Ishikawa (cell line): ENCODE results near the gene TUBGCP3.

Experiments used
- CEBPB ChIP-seq: IDR thresholded peaks from 2 replicates; pipeline ENCODE4 v1.6.1; 2012
- CREB1 ChIP-seq: IDR thresholded peaks from 2 replicates; pipeline ENCODE4 v1.6.1; 2012; ENCODE audit warnings: low read depth
- EGR1 ChIP-seq: IDR thresholded peaks from 2 replicates; pipeline ENCODE4 v1.6.1; 2012
- EP300 ChIP-seq: IDR thresholded peaks from 2 replicates; pipeline ENCODE4 v1.6.1; 2012; ENCODE audit warnings: borderline replicate concordance
- FOXM1 ChIP-seq: IDR thresholded peaks from 2 replicates; pipeline ENCODE4 v1.6.1; 2012; ENCODE audit warnings: low read depth, borderline replicate concordance
- MAX ChIP-seq: IDR thresholded peaks from 2 replicates; pipeline ENCODE4 v1.6.1; 2012
- NFIC ChIP-seq: IDR thresholded peaks from 2 replicates; pipeline ENCODE4 v1.6.1; 2012
- RAD21 ChIP-seq: IDR thresholded peaks from 2 replicates; pipeline ENCODE4 v1.6.1; 2012; ENCODE audit warnings: low read depth
- REST ChIP-seq: IDR thresholded peaks from 2 replicates; pipeline ENCODE4 v1.6.1; 2012; ENCODE audit warnings: low read depth, mild to moderate bottlenecking
- TAF1 ChIP-seq: IDR thresholded peaks from 2 replicates; pipeline ENCODE4 v1.6.1; 2012; ENCODE audit warnings: low read depth, mild to moderate bottlenecking
- TCF12 ChIP-seq: IDR thresholded peaks from 2 replicates; pipeline ENCODE4 v1.6.1; 2012; ENCODE audit warnings: low read depth
- TEAD4 ChIP-seq: IDR thresholded peaks from 2 replicates; pipeline ENCODE4 v1.6.1; 2012
- USF1 ChIP-seq: IDR thresholded peaks from 2 replicates; pipeline ENCODE4 v1.6.1; 2012
- YY1 ChIP-seq: IDR thresholded peaks from 2 replicates; pipeline ENCODE4 v1.6.1; 2012; ENCODE audit warnings: low read depth
- ZBTB7A ChIP-seq: IDR thresholded peaks from 2 replicates; pipeline ENCODE4 v1.6.1; 2012; ENCODE audit warnings: low read depth

The TUBGCP3 gene

GRCh38 chr13:112587764-112588489 is at the start of gene TUBGCP3:
TUBGCP3 (minus strand) TSS chr13:112588153; CDS start chr13:112587980, 173 bp downstream.
- TF ChIP-seq YY1 = peak; percentile 93
- TF ChIP-seq NFIC = peak; percentile 29; the same call in 1 of the 2 replicates
- TF ChIP-seq TCF12 = peak; percentile 84
- TF ChIP-seq CREB1 = 0 out of 2 replicates have a peak, but pooled peaks have one; percentile 10
- no peak for TF ChIP-seq ZBTB7A
- 0 out of 2 replicates have a peak, but pooled peaks have one; percentile 28 for TF ChIP-seq FOXM1
- TF ChIP-seq EP300 = no peak; the same call in 1 of the 2 replicates
- no peak for TF ChIP-seq RAD21
- TF ChIP-seq TEAD4 = peak; percentile 65
- peak; percentile 69 for TF ChIP-seq USF1
- no peak for TF ChIP-seq EGR1
- no peak; the same call in 1 of the 2 replicates for TF ChIP-seq REST
- peak; percentile 97 for TF ChIP-seq TAF1
- TF ChIP-seq MAX = peak; percentile 97

GRCh38 chr13:112637017-112637801 is 49.3 kb upstream of the TUBGCP3 start:
- TF ChIP-seq YY1 (no peak), TEAD4 (no peak), TCF12 (no peak)

GRCh38 chr13:112636401-112636975 is 48.5 kb upstream of the TUBGCP3 start:
- TF ChIP-seq TAF1 (no peak), EGR1 (no peak)

- TF ChIP-seq NFIC (no peak), TAF1 (no peak), USF1 (no peak)
These were observed 47.4 kb upstream of the TUBGCP3 start for GRCh38 chr13:112635323-112635722.

- TF ChIP-seq CREB1 = no peak
- TF ChIP-seq REST = no peak
- TF ChIP-seq EP300 = no peak
- TF ChIP-seq FOXM1 = no peak
- no peak for TF ChIP-seq TEAD4
- TF ChIP-seq EGR1 = no peak
- TF ChIP-seq RAD21 = no peak
- no peak for TF ChIP-seq USF1
- TF ChIP-seq TAF1 = no peak
- no peak for TF ChIP-seq CEBPB
- TF ChIP-seq NFIC = no peak
- no peak for TF ChIP-seq TCF12
These were observed 46.1 kb upstream of the TUBGCP3 start for GRCh38 chr13:112634102-112634501.

- no peak for TF ChIP-seq NFIC
- TF ChIP-seq TCF12 = no peak
- no peak for TF ChIP-seq TAF1
- TF ChIP-seq ZBTB7A = no peak
- no peak for TF ChIP-seq CREB1
- TF ChIP-seq REST = no peak
- TF ChIP-seq YY1 = no peak
- no peak for TF ChIP-seq FOXM1
These were observed 41.2 kb upstream of the TUBGCP3 start for GRCh38 chr13:112629161-112629560.
